GM19238 (cell line): ENCODE data around the gene GPAT3.
"Not testable (repeated sequence)": the region's sequence is repeated elsewhere in the genome, so short reads cannot be mapped to it uniquely, and the experiment has no call there.

Source experiments
- DNase-seq: peaks from one replicate; pipeline ENCODE4 v3.0.0; 2011; ENCODE audit warnings: low spot score; ENCODE audit not compliant: insufficient read length

The GPAT3 gene

GRCh38 chr4:83552083-83552482, 16.2 kb downstream of the GPAT3 start:
- DNase-seq: no peak

GRCh38 chr4:83552924-83553323, 17.0 kb downstream of the GPAT3 start:
- DNase-seq: no peak

GRCh38 chr4:83556006-83556707, 20.2 kb downstream of the GPAT3 start:
- no peak for DNase-seq

GRCh38 chr4:83556816-83557215, 20.9 kb downstream of the GPAT3 start:
- no peak for DNase-seq

GRCh38 chr4:83558059-83558653, 22.2 kb downstream of the GPAT3 start:
- no peak for DNase-seq

GRCh38 chr4:83558680-83559079, 22.8 kb downstream of the GPAT3 start:
- no peak for DNase-seq

GRCh38 chr4:83560523-83560922, 24.6 kb downstream of the GPAT3 start:
- no peak for DNase-seq

GRCh38 chr4:83561381-83561780, 25.5 kb downstream of the GPAT3 start:
- DNase-seq: no peak

GRCh38 chr4:83563998-83564397, 28.1 kb downstream of the GPAT3 start:
- no peak for DNase-seq

GRCh38 chr4:83568062-83568461, 32.2 kb downstream of the GPAT3 start:
- DNase-seq: no peak

- no peak for DNase-seq
Measured at GRCh38 chr4:83569429-83569828, 33.5 kb downstream of the GPAT3 start.

- no peak for DNase-seq
Measured at GRCh38 chr4:83569987-83570386, 34.1 kb downstream of the GPAT3 start.

- no peak for DNase-seq
Measured at GRCh38 chr4:83572848-83573247, 36.9 kb downstream of the GPAT3 start.

GRCh38 chr4:83574247-83574646, 38.3 kb downstream of the GPAT3 start:
- no peak for DNase-seq

GRCh38 chr4:83576237-83576636, 40.3 kb downstream of the GPAT3 start:
- not testable (repeated sequence) for DNase-seq

- DNase-seq: no peak
Measured at GRCh38 chr4:83581411-83582288, 45.7 kb downstream of the GPAT3 start.

- no peak for DNase-seq
Measured at GRCh38 chr4:83582289-83582785, 46.4 kb downstream of the GPAT3 start.

GRCh38 chr4:83585982-83586508, 50.1 kb downstream of the GPAT3 start:
- DNase-seq: no peak

- no peak for DNase-seq
Measured at GRCh38 chr4:83589279-83589678, 53.4 kb downstream of the GPAT3 start.

GRCh38 chr4:83591056-83591455, 55.1 kb downstream of the GPAT3 start:
- no peak for DNase-seq

- no peak for DNase-seq
Measured at GRCh38 chr4:83591730-83592129, 55.8 kb downstream of the GPAT3 start.

GRCh38 chr4:83599183-83599582, 63.3 kb downstream of the GPAT3 start:
- DNase-seq: no peak
